Thoracic aorta (tissue), 2 donors: ENCODE measurements around the gene COQ2. TPM values are rescaled to one million over a fixed set of nuclear protein-coding genes. Genes with fewer than 3 reads are reported as not detected.
"Not testable (repeated sequence)": the region's sequence is repeated elsewhere in the genome, so short reads cannot be mapped to it uniquely, and the experiment has no call there.

Experiments used
- ATAC-seq: fragments of 150-250 bp; one replicate; pipeline ENCODE4 v1.8.0; 2017; ENCODE audit warnings: low read depth; ENCODE audit not compliant: insufficient number of reproducible peaks, low FRiP score
- DNase-seq: peaks from one replicate; pipeline ENCODE4 v3.0.0-alpha.2; 2020; ENCODE audit warnings: low spot score
- H3K27ac ChIP-seq, 2 donors: fragments of 200-600 bp; sonication (generic); 1 replicate in 1 of 2; 2 replicates in 1 of 2; pipeline ENCODE4 v1.5.1; 2016; ENCODE audit warnings: mild to moderate bottlenecking in 2 of 2, moderate library complexity in 2 of 2
- H3K27me3 ChIP-seq: fragments of 200-600 bp; sonication (generic); replicated peaks from 2 replicates; pipeline ENCODE4 v1.6.0; 2016; ENCODE audit warnings: mild to moderate bottlenecking; ENCODE audit not compliant: insufficient read depth
- H3K36me3 ChIP-seq: fragments of 200-600 bp; sonication (generic); one replicate; pipeline ENCODE4 v1.5.1; 2016
- H3K4me1 ChIP-seq, 2 donors: fragments of 200-600 bp; sonication (generic); 1 replicate in 1 of 2; 2 replicates in 1 of 2; pipeline versions ENCODE4 v1.5.1 to v1.6.0; 2016; ENCODE audit warnings: low read depth in 2 of 2, mild to moderate bottlenecking in 1 of 2; ENCODE audit not compliant: control insufficient read depth in 1 of 2
- H3K4me3 ChIP-seq: fragments of 200-600 bp; sonication (generic); 2 replicates; pipeline ENCODE4 v1.5.1; 2016; ENCODE audit warnings: mild to moderate bottlenecking
- H3K9me3 ChIP-seq: fragments of 200-600 bp; sonication (generic); 2 replicates; pipeline ENCODE4 v1.5.1; 2016
- total RNA-seq, 2 donors: library from RNA; depleted of rRNA; stranded (reverse); fragments of >200 nt; gene quantifications; one replicate each; pipeline versions ENCODE4 v1.1.0 to v1.2.3, GENCODE V29; 2016
- TF ChIP-seq, protein P1 (sequence below): fragments of 200-600 bp; sonication (generic); IDR thresholded peaks from one replicate; pipeline ENCODE4 v1.5.1; 2019; ENCODE audit warnings: antibody characterized with exemption

Gene COQ2
- total RNA-seq, 2 donors from 2014 or later: 3.4 to 10.5 TPM

- no peaks in the 10 kb centered on the region for H3K36me3 ChIP-seq
- H3K9me3 ChIP-seq: no peaks in the 10 kb centered on the region
- H3K4me3 ChIP-seq: no peak overlapping the region
- TF ChIP-seq, protein P1, sequence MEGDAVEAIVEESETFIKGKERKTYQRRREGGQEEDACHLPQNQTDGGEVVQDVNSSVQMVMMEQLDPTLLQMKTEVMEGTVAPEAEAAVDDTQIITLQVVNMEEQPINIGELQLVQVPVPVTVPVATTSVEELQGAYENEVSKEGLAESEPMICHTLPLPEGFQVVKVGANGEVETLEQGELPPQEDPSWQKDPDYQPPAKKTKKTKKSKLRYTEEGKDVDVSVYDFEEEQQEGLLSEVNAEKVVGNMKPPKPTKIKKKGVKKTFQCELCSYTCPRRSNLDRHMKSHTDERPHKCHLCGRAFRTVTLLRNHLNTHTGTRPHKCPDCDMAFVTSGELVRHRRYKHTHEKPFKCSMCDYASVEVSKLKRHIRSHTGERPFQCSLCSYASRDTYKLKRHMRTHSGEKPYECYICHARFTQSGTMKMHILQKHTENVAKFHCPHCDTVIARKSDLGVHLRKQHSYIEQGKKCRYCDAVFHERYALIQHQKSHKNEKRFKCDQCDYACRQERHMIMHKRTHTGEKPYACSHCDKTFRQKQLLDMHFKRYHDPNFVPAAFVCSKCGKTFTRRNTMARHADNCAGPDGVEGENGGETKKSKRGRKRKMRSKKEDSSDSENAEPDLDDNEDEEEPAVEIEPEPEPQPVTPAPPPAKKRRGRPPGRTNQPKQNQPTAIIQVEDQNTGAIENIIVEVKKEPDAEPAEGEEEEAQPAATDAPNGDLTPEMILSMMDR: no peak
- no peaks in the 10 kb centered on the region for H3K4me1 ChIP-seq
- no peaks in the 10 kb centered on the region for H3K27me3 ChIP-seq
- DNase-seq: no peak
- H3K27ac ChIP-seq: no peak overlapping the region
- ATAC-seq: no peak
Measured at GRCh38 chr4:83234902-83235644, 49.5 kb downstream of the COQ2 start.

DNA sequence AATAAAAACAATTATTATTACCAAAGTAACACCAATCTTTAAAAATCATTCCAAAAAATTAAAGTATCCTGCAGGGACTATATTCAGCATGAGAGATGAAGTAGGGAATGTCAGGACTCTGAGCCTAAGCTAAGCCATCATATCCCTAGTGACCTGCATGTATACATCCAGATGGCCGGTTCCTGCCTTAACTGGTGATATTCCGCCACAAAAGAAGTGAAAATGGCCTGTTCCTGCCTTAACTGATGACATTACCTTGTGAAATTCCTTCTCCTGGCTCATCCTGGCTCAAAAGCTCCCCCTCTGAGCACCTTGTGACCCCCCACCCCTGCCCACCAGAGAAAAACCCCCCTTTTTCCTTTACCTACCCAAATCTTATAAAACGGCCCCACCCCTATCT is 50.2 kb downstream of the COQ2 start:
- not testable (repeated sequence) for DNase-seq, ATAC-seq, H3K27me3 ChIP-seq, H3K9me3 ChIP-seq, H3K4me1 ChIP-seq, H3K4me3 ChIP-seq, H3K27ac ChIP-seq, H3K36me3 ChIP-seq

DNA sequence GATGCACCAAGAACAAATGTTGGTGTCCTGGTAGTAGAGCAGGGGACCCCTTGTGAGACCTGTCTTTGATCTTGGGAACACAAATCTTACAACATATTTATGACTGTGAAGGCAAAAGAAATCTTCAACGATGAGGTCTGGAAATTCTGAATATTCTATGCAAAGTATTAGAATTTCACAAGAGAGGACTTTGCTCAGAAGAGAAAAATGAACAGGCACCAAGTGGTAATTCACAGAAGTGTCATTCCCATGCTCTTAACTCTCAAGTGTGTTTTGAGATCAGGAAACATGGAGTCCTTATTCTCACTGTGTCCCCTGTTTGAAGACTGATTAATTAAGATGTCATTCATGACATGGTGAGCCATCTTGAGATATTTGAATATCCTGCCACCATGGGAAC is 52.5 kb downstream of the COQ2 start:
- TF ChIP-seq, protein P1: no peak
- no peak for ATAC-seq
- Histone ChIP-seq H3K36me3 (no peaks in the 10 kb centered on the region), H3K9me3 (no peaks in the 10 kb centered on the region), H3K27me3 (no peaks in the 10 kb centered on the region), H3K27ac (no peak overlapping the region), H3K4me1 (no peaks in the 10 kb centered on the region), H3K4me3 (no peak overlapping the region)
- no peak for DNase-seq

DNA sequence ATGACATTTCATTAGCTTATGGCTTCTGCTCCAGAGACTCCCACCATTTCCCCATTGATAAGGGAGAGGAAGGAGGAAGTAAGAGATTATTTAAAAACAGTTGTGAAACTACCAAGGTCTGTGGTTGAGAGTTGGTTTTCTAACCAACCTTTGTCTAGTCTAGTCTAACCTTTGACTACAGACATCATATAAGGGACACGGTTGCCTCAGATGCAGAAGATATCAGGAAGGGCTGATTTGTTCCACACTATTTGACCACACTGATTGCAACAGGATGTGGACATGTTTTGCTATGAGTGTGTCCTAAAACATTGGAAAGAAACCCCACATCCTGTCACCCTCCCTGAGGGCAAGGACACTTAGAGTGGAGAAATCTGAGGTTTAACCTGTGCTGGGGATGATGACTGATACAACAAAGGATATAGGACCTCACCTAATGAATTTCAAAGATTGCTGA is 53.0 kb downstream of the COQ2 start:
- Histone ChIP-seq H3K4me3 (no peak overlapping the region), H3K27ac (no peak overlapping the region), H3K36me3 (no peaks in the 10 kb centered on the region), H3K4me1 (no peaks in the 10 kb centered on the region), H3K9me3 (no peaks in the 10 kb centered on the region), H3K27me3 (no peaks in the 10 kb centered on the region)
- no peak for ATAC-seq
- DNase-seq: no peak
- TF ChIP-seq, protein P1: no peak

GRCh38 chr4:83230928-83231327 is 53.7 kb downstream of the COQ2 start:
- Histone ChIP-seq H3K36me3 (no peaks in the 10 kb centered on the region), H3K27me3 (no peaks in the 10 kb centered on the region), H3K9me3 (no peaks in the 10 kb centered on the region), H3K4me3 (no peak overlapping the region), H3K27ac (no peak overlapping the region), H3K4me1 (no peaks in the 10 kb centered on the region)
- TF ChIP-seq, protein P1: no peak
- DNase-seq: no peak
- no peak for ATAC-seq

DNA sequence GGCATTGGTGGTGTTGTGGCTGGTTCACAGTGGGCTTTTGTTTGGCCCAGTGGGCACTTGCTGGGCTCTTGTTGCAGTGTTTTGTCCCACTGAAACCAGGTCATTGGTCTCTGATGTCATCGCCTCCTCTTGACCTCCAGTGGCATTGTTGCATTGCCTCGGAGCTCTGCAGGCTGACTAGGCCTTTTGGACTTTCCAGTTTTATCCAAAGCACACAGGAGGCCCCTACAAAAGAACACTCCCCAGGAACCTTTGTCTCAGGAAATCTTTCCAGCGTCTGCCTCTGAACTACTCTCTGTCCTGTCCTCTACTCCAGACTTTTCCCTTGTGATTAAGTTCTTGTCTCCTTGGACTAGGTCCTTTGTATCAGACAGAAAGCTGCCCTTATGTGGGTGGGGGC is 54.8 kb downstream of the COQ2 start:
- H3K36me3 ChIP-seq: no peaks in the 10 kb centered on the region
- no peak overlapping the region for H3K27ac ChIP-seq
- DNase-seq: no peak
- H3K4me3 ChIP-seq: no peak overlapping the region
- H3K27me3 ChIP-seq: no peaks in the 10 kb centered on the region
- no peak for ATAC-seq
- H3K9me3 ChIP-seq: no peaks in the 10 kb centered on the region
- TF ChIP-seq, protein P1: no peak
- H3K4me1 ChIP-seq: no peaks in the 10 kb centered on the region
